NCI-H446 (cell line): ENCODE measurements around the gene MAFF.

Experiments
- DNase-seq, 2 experiments: peaks; one replicate each; lab custom pipeline; 2025; lab: John Stamatoyannopoulos, UW

Gene MAFF

GRCh38 chr22:38248280-38248679 lies 46.5 kb downstream of the MAFF start:
- DNase-seq, result no peak

GRCh38 chr22:38249301-38249700 lies 47.5 kb downstream of the MAFF start:
- no peak for DNase-seq

- DNase-seq, result no peak
Measured at GRCh38 chr22:38249803-38250642, 48.2 kb downstream of the MAFF start.

GRCh38 chr22:38250643-38251340 lies 49.0 kb downstream of the MAFF start:
- no peak for DNase-seq

GRCh38 chr22:38251341-38251692 lies 49.5 kb downstream of the MAFF start:
- no peak for DNase-seq

DNA sequence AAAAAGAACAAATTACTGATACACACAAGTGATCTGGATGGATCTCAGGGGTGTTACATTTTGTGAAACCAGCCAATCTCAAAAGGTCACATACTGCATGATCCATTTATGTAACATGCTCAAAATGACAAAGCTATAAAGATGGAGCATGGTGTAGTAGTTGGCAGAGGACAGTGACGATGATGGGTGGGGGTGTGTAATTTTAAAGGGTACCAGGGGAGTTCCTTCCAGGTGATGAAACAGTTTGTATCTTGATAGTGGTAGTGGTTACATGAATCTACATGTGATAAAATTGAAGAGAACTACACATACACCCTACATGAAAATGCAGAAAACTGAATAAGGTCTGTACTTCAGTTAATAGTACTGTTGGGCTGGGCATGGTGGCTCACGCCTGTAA lies 53.9 kb downstream of the MAFF start:
- no peak for DNase-seq

DNA sequence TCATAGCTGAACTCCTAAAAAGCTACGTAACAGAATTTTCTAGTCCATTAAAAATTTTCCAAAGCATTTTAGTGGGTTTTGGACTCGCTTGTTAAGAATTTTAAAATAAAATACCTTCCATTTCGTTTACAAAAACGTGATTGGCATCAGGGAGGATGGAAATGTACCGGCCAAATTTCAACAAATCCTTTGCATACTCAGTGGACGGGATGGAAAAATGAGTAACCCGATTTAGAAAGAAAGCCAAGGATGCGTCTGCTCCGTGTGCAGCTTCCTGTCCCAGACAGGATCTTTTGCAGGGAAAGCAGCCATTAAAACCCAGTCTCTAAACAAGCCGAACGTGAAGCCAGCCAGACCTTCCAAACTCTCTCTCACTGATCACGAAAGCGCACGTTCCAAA lies 55.4 kb downstream of the MAFF start:
- no peak for DNase-seq

- no peak for DNase-seq
Measured at GRCh38 chr22:38257650-38258250, 56.0 kb downstream of the MAFF start.

- DNase-seq, result no peak
Measured at GRCh38 chr22:38258895-38259294, 57.1 kb downstream of the MAFF start.

- DNase-seq, result no peak
Measured at GRCh38 chr22:38259370-38259769, 57.6 kb downstream of the MAFF start.

GRCh38 chr22:38260761-38261681 lies 59.2 kb downstream of the MAFF start:
- DNase-seq, result no peak

- no peak for DNase-seq
Measured at GRCh38 chr22:38262051-38262795, 60.4 kb downstream of the MAFF start.

- no peak for DNase-seq
Measured at GRCh38 chr22:38264322-38264843, 62.6 kb downstream of the MAFF start.
